HG02642 (cell line): ENCODE data around the gene CRELD2.

Experiments
- ATAC-seq: cut with Tn5 transposase; IDR thresholded peaks from one replicate; pipeline ENCODE4 v1.9.1; 2021; ENCODE audit warnings: mild to moderate bottlenecking; ENCODE audit not compliant: unreplicated experiment, poor library complexity

The CRELD2 gene

DNA sequence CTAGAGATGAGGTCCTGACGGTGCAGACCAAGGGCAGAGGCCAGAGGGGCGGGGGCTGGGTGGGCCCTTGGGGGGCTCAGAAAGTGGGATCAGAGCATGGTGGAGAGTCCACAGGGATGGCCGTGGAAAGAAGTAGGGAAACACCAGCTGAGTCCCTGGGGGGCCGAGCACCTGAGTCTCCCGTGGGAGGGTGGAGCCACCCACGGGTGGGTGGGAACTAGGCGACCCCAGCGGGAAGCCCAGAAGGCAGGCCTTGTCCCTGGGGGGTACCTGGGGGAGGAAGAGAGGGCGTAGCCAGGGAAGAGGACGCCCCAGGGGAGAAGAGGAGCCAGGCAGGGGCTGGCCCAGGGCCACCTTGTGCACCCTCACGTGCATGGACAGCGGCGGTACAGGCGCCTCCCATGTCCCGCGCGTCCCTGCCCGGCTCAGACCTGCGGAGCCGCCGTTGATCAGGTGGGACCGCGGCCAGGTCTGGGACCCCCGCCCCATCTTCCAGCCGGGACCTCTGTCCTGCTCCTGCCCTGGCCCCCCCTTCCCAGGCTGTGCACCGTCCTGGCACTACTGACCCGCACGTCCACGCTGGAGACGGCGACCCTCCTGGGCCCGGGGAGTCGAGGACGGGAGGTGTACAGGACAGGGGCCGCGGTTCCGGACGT, 10.2 kb downstream of the CRELD2 start:
- no peak for ATAC-seq

DNA sequence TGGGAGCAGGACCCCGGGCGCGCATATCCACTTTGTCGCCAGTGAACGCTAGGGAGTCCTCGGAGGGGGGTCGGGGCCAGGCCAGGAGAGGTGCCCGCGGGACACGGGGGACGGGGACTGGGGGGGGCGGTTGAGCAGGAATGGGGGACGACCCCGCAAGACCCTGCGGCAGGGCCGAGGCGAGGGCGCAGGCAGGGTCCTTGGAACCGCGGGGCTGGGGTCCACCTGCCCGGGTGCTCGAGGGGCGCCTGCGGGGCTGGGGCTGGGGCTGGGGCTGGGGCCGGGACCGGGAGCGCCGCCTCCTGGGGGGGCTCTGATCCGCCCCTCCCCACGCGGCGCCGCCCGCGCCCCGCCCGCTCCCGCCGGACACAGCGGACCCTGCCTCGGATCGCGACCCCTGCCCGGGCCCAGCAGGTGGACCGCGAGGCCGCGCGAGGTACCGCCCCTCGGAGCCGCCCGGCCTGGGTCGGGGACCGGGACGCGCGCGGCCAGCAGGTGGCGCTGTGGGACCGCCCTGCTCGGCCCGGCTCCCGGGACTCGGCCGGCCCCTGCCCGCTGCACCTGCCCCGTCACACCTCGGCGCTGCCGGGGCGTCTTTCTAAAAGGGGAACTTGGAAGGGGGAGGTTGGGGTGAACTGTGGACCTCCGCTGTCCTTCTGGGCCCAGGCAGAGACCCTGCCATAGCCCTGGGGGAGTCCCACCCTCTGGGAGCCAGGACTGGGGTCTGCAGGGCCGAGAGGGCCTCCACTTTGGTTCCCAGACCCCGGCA, 11.0 kb downstream of the CRELD2 start:
- peak; percentile 45 for ATAC-seq

DNA sequence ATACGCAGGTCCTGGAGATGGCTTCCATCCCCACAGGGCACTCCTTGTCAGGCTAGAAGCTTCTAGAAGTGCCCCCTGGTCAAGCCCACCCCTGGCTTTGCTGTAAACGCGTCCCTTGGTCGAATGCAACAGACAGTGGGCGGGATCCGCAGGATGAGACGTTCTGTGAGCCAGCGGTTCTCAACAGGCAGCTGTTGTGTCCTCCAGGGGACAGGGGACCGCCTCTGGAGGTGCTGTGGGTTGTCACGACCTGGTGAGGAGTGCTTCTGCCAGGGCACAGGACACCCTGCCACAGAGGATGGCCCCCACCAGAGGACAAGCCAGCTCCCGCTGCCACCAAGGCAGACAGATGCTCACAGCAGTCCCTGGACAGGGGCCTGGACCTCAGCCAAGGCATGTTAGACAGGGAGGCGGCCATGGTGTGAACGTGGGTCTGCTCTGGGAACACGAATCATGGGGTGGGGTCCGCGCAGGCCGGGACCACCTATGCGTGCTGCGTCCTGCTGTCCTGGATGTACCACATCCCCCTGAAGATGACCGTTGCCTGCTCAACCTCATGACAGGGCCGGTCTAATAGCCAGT, 11.7 kb downstream of the CRELD2 start:
- no peak for ATAC-seq

GRCh38 chr22:49930596-49931412, 12.4 kb downstream of the CRELD2 start:
- no peak for ATAC-seq

DNA sequence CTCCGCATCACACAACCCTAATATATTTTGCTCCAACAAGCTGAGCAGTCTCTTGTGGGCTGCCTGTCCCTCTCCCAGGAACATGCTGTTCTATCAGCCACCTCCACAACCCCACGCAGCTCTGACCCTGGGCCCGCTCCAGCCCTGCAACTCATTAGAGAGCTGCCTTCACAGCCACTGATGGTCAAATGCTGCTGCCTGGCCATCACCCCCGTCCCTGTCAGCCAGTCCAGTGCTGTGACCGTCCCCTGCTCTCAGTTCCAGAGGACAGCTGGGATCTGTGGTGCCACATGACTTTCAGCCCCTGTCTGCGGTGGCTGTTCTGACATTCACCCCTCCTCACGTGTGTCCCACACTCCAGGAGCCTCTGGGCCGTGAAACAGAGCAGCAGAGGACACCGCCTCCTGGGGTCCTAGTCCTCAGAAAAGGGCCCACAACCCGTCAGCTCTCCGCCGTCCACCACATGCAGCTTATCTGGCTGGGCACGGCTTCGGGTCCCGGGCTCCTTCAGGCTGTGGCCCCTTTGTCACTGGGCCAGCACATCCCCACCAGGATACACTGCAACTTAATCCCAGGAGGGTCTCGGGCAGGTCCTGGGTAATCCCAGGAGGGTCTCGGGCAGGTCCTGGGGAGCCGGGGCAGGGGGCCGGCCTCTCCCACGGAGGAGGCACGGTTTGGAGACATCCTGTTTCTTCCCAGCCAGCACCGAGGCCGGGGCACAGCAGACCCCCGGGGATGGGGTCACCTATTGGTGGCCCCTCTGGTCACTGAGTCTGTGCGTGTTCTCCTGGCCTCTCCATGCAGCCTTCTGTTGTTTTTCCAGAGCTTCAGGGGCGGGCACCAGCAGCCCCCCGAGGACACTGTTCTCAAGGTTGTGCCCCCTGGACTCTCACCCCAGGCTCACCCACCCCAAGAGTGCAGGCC, 15.1 kb downstream of the CRELD2 start:
- ATAC-seq = no peak

- ATAC-seq = no peak
These were observed 15.9 kb downstream of the CRELD2 start for GRCh38 chr22:49934160-49934890.

GRCh38 chr22:49934891-49935557, 16.6 kb downstream of the CRELD2 start:
- no peak for ATAC-seq

- no peak for ATAC-seq
These were observed 17.1 kb downstream of the CRELD2 start for GRCh38 chr22:49935561-49935960.

- ATAC-seq = peak; percentile 69
These were observed 17.9 kb downstream of the CRELD2 start for GRCh38 chr22:49936018-49936972.

GRCh38 chr22:49936973-49937757, 18.7 kb downstream of the CRELD2 start:
- no peak for ATAC-seq

DNA sequence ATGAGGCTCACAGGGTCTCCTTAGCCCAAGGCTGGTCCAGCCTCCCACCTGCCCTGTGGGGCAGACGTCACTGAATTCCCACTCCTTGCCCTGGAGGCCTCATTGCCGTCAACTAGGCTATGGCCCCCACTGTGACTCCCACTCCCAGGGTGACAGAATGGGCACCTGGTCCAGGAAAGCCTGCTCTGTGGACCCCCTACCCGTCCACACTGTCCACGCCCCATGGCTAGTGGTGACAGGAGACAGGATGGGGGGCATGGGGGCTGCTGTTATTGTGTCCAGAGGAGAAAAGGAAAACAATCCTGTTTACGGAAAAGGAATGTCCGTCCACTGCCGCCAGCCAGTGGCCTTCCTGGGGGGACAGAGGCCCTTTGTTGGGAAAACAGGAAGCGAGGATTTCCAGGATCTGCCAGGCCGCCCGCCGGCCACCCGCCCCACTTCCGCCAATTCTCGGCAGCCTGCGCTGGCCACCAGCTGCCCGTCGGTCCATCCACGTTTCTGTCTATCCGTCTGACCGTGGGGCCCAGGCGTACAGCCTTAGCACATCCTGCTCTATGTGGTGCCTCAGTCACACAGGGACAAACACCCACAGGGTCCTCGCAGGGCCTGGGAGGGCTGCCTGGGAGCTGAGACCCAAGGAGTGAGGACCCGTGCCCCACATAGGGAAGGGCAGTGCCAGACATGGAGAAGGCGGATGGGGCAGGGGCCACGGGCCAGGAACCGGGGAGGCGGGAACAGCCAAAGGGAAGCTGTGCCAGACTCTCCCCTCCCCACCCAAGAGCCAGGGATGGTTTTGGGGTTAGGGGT, 19.5 kb downstream of the CRELD2 start:
- ATAC-seq = no peak

DNA sequence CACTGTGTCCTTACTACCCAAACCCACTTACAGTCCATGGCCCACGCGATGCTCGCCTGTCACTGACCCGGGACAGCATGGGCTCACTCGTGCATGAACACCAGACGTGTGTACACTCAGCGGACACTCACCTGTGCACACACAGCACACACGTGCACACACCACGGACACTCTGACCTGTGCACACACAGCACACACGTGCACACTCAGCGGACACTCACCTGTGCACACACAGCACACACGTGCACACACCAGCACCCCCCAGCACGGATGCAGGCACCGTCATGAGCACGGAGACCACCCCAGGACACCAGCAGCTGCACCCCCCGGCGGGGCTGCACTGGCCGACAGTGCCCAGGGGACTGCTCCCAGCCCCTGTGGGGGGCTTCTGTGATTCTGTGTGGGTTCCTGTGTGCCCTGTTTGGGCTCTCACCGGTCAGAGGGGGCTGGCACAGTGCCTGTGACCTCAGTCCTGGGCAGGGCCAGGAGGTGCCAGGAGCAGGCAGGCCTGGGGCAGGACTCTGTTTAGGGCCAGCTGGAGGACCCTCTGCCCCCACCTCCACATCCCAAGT, 20.2 kb downstream of the CRELD2 start:
- no peak for ATAC-seq

GRCh38 chr22:49941507-49942316, 23.3 kb downstream of the CRELD2 start:
- ATAC-seq = no peak

- ATAC-seq = no peak
These were observed 24.4 kb downstream of the CRELD2 start for GRCh38 chr22:49942565-49943404.
